ENCODE results near the gene CRYZL1. TPM values are rescaled to one million over a fixed set of nuclear protein-coding genes. Genes with fewer than 3 reads are reported as not detected.

The CRYZL1 gene
- total RNA-seq (2021; fragmentation: NEBNext Ultra II Directional; extraction: Animal tissue kit (Norgen Biotek cat#: 25700)): 15.6 and 16.8 TPM in 2 replicates
- 8.3 and 15.8 TPM in 2 replicates for polyA plus RNA-seq (2011; rRNA removed)
- 19.8 TPM for polyA plus RNA-seq (2011; cell fraction: cytosol; rRNA removed)
- 11.1 TPM for polyA plus RNA-seq (2011; cell fraction: nucleus; rRNA removed)
- polyA plus RNA-seq (2012, experiment 1 of 2): 17.9 to 29.6 TPM (median 19.1 TPM) in 4 replicates
- 2.5 TPM for polyA plus RNA-seq (2012, experiment 2 of 2)
- polyA plus RNA-seq (2013, experiment 1 of 2): 15.6 TPM
- polyA plus RNA-seq (2013, experiment 2 of 2): 14.2 TPM
- 35.9 and 37.8 TPM in 2 replicates for polyA minus RNA-seq (2011; rRNA and poly(A)+ RNA removed)
- polyA minus RNA-seq (2011; cell fraction: cytosol; rRNA and poly(A)+ RNA removed): 13.5 TPM
- polyA minus RNA-seq (2011; cell fraction: nucleus; rRNA and poly(A)+ RNA removed): 34.1 TPM
- long read RNA-seq, experiment 1, partial matches to known transcripts: 7 of 19 reads
- long read RNA-seq, experiment 1, other reads (novel, unspliced or antisense): 6 of 19 reads
- long read RNA-seq, experiment 2, transcript CRYZL1-203 (13 exons, 1,482 nt): minor isoform, 6 of 60 reads
- long read RNA-seq, experiment 2, transcript CRYZL1-204 (13 exons, 1,617 nt): major isoform, 33 of 60 reads
- long read RNA-seq, experiment 2, partial matches to known transcripts: 4 of 60 reads
- long read RNA-seq, experiment 2, other reads (novel, unspliced or antisense): 14 of 60 reads

GRCh38 chr21:33641352-33642026 lies at the start of gene CRYZL1:
Gene CRYZL1 (minus strand): TSS chr21:33641741. CDS start chr21:33631551, 10,190 bp downstream.
- Histone ChIP-seq H4K20me1 (replicated peaks in 1 of 2; ENCODE audit: control insufficient read depth in 1 of 2, insufficient read depth in 2 of 2, low read length in 2 of 2) (peaks cover 0 to 14% of the 10 kb centered on the region in 2 experiments), H4K5ac (ENCODE audit: insufficient read length, low read depth, low read length) (peak within 1 kb of the TSS; percentile 98), H2BK12ac (ENCODE audit: low read depth, low read length) (peak within 1 kb of the TSS; percentile 86), H3K4me1 (replicated peaks in 1 of 4; ENCODE audit: control insufficient read depth in 3 of 4, insufficient read depth in 4 of 4, low read length in 3 of 4) (peaks cover 0 to 4% (median 0%) of the 10 kb centered on the region in 4 experiments; a peak in 2 of 7 replicates), H4K91ac (replicated peaks; ENCODE audit: insufficient read length, low read length) (peak within 1 kb of the TSS; percentile 77), H2AFZ (ENCODE audit: low read length) (peak within 1 kb of the TSS; percentile 99), H3K9ac (replicated peaks in 1 of 4; ENCODE audit: extremely low read depth in 1 of 4, low read depth in 3 of 4, low read length in 3 of 4) (peak within 1 kb of the TSS; percentile 86 to 93 (median 87)), H3K4ac (replicated peaks; ENCODE audit: insufficient read length, low read depth, low read length) (peak within 1 kb of the TSS; percentile 60), H3K18ac (ENCODE audit: extremely low read depth, low read length) (peak within 1 kb of the TSS; percentile 99), H2BK20ac (ENCODE audit: low read length) (0 out of 2 replicates have a peak within 1 kb of the TSS, but pooled peaks have one; percentile 61), H3K56ac (replicated peaks; ENCODE audit: insufficient read length, low read depth, low read length) (peak within 1 kb of the TSS; percentile 78), H2BK120ac (replicated peaks; ENCODE audit: low read depth, low read length) (peak within 1 kb of the TSS; percentile 81), H3K79me2 (ENCODE audit: control insufficient read depth in 1 of 2, insufficient read depth in 2 of 2, low read length in 2 of 2) (peaks cover 17 to 49% of the 10 kb centered on the region in 2 experiments), H3K36me3 (ENCODE audit: control insufficient read depth in 2 of 4, insufficient read depth in 4 of 4, low read length in 3 of 4) (no peaks in the 10 kb centered on the region), H2AK5ac (ENCODE audit: low read depth, low read length) (no peak within 1 kb of the TSS), H3K27ac (ENCODE audit: low read depth, low read length) (peak within 1 kb of the TSS; percentile 94), H2BK15ac (ENCODE audit: low read length) (peak within 1 kb of the TSS; percentile 81), H3K23ac (ENCODE audit: insufficient read length) (no peak within 1 kb of the TSS), H3K4me2 (ENCODE audit: insufficient read depth in 1 of 2, low read depth in 2 of 2, low read length in 2 of 2) (peak within 1 kb of the TSS; percentile 86 to 94), H3K14ac (ENCODE audit: insufficient read length) (no peak within 1 kb of the TSS), H2BK5ac (ENCODE audit: low read depth, low read length) (peak within 1 kb of the TSS; percentile 97), H3K79me1 (ENCODE audit: low read depth, low read length) (0 out of 2 replicates have a peak, but pooled peaks cover 3% of the 10 kb centered on the region), H3K23me2 (ENCODE audit: low read depth, low read length) (peaks cover 9% of the 10 kb centered on the region), H3K9me3 (ENCODE audit: insufficient read depth in 2 of 2, low read depth in 1 of 2, low read length in 1 of 2) (no peaks in the 10 kb centered on the region), H3K4me3 (ENCODE audit: extremely low read depth in 1 of 4, insufficient read depth in 2 of 4, low read depth in 3 of 4, low read length in 4 of 4) (peak within 1 kb of the TSS; percentile 76 to 87 (median 80)), H4K8ac (ENCODE audit: extremely low read depth, insufficient read depth, low read length) (peak within 1 kb of the TSS; percentile 90; the same call in 1 of the 2 replicates), H3K27me3 (replicated peaks in 1 of 4; ENCODE audit: control insufficient read depth in 3 of 4, extremely low read depth in 1 of 4, insufficient read depth in 3 of 4, low read length in 3 of 4) (no peaks in the 10 kb centered on the region)
- ChIA-PET POLR2A (ENCODE audit: partially characterized antibody) (interaction anchor here (0.8 to 1.4 kb wide), 4 partner anchors 52 to 484 kb away, joined by 3 to 5 read pairs (median 3); partner anchors contain the start of genes DONSON and SON), CTCF (ENCODE audit: partially characterized antibody) (no interaction called here)
- WGBS, 2 experiments (ENCODE audit: extremely low coverage in 1 of 2, insufficient coverage in 1 of 2, insufficient read length in 1 of 2, insufficient replicate concordance in 2 of 2, low coverage in 1 of 2, low lambda C conversion rate in 2 of 2, missing lambda C conversion rate in 1 of 2): 3% methylated on average over 38 of the region's 38 CpGs; no CpG with 5 or more reads in 1 of the 2 experiments
- DNase-seq (ENCODE audit: low read depth in 1 of 2, low spot score in 2 of 2): peak; percentile 99 to 100
- FAIRE-seq: no peak
- TF ChIP-seq KDM1A (IDR thresholded peaks at IDR 0.05; ENCODE audit: borderline replicate concordance, low read length) (no peak), EGR1 (IDR thresholded peaks at IDR 0.05; ENCODE audit: borderline replicate concordance, low read depth, low read length) (0 out of 2 replicates have a peak, but pooled peaks have one; percentile 18), SRF (IDR thresholded peaks at IDR 0.05; ENCODE audit: low read depth, low read length) (no peak), FOSL1 (IDR thresholded peaks at IDR 0.05; ENCODE audit: insufficient read depth, low read depth, low read length) (no peak), RNF2 (IDR thresholded peaks at IDR 0.05; ENCODE audit: borderline replicate concordance, low read depth, low read length, missing control alignments, poor library complexity, severe bottlenecking) (no peak), POLR2AphosphoS5 (IDR thresholded peaks at IDR 0.05; ENCODE audit: low read depth, low read length) (peak; percentile 91; the same call in 1 of the 2 replicates), RBBP5 (IDR thresholded peaks at IDR 0.05; ENCODE audit: borderline replicate concordance, low read depth, low read length) (peak; percentile 63; the same call in 1 of the 2 replicates), SUZ12 (IDR thresholded peaks at IDR 0.05; ENCODE audit: low read length) (no peak)

All from H1 (cell line).